ENCODE results near the gene ZNF19. TPM values are rescaled to one million over a fixed set of nuclear protein-coding genes. Genes with fewer than 3 reads are reported as not detected.

The ZNF19 gene
- polyA plus RNA-seq, 5 donors = 8.3 to 13.5 (median 10.2) TPM

Other genes starting within 250 kb of the ZNF19 start
- 10 to 100 TPM; 33.6 to 58.3 (median 43.4) TPM for gene CMTR2, start 199.9 kb downstream of the ZNF19 start, polyA plus RNA-seq (ENCODE audit: insufficient read depth in 1 of 5, insufficient read length in 5 of 5, low replicate concordance in 1 of 5)
- not detected for gene CALB2, start 130.6 kb downstream of the ZNF19 start, polyA plus RNA-seq (ENCODE audit: insufficient read depth in 1 of 5, insufficient read length in 5 of 5, low replicate concordance in 1 of 5)
- not detected for gene TLE7, start 47.3 kb downstream of the ZNF19 start, polyA plus RNA-seq (ENCODE audit: insufficient read depth in 1 of 5, insufficient read length in 5 of 5, low replicate concordance in 1 of 5)
- 10 to 100 TPM; 15.4 to 21.3 (median 18.5) TPM for gene ZNF23, start 27.1 kb downstream of the ZNF19 start, polyA plus RNA-seq (ENCODE audit: insufficient read depth in 1 of 5, insufficient read length in 5 of 5, low replicate concordance in 1 of 5)
- under 1 TPM in 4 of 5 donors, not detected in 1; 0.05 to 0.15 (median 0.09) TPM for gene CHST4, start 37.1 kb upstream of the ZNF19 start, polyA plus RNA-seq (ENCODE audit: insufficient read depth in 1 of 5, insufficient read length in 5 of 5, low replicate concordance in 1 of 5)
- gene TAT, start 87.8 kb upstream of the ZNF19 start, polyA plus RNA-seq (ENCODE audit: insufficient read depth in 1 of 5, insufficient read length in 5 of 5, low replicate concordance in 1 of 5) = under 1 TPM; 0.04 to 0.17 (median 0.12) TPM
- 1 to 10 TPM; 6.2 to 9.4 (median 8.1) TPM for gene MARVELD3, start 136.9 kb upstream of the ZNF19 start, polyA plus RNA-seq (ENCODE audit: insufficient read depth in 1 of 5, insufficient read length in 5 of 5, low replicate concordance in 1 of 5)
- 1 to 10 TPM; 4.6 to 8.4 (median 6.7) TPM for gene PHLPP2, start 235.4 kb upstream of the ZNF19 start, polyA plus RNA-seq (ENCODE audit: insufficient read depth in 1 of 5, insufficient read length in 5 of 5, low replicate concordance in 1 of 5)